ENCODE measurements around the gene ZSWIM9.

DNA sequence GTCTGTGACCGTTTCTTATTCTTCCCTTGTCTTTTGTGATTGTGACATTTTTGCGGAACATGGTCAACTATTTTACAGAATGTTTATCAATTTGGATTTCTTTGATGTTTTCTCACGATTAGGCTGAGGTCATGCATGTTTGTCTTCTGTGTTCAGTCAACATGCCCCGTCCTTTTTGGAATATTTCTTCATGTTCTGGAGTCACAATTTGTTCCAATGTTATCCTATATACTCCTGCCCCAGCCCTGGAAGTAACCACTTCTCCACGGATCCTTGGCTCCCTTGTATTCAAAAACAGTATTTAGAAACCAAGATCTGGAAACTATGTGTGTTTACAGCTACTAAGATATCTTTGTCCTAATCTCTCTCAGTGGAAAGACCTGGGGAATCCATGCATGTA is 75.6 kb downstream of the ZSWIM9 start:
- no peak for TF ChIP-seq POLR2AphosphoS5 (IDR thresholded peaks at IDR 0.05; ENCODE audit: low read depth, low read length)
- TF ChIP-seq REST (IDR thresholded peaks at IDR 0.05; ENCODE audit: insufficient read depth in 1 of 2, low read depth in 2 of 2, low read length in 2 of 2): no peak
- no peak for TF ChIP-seq TAF1 (IDR thresholded peaks at IDR 0.05; ENCODE audit: borderline replicate concordance, insufficient read depth, low read length)
- TF ChIP-seq SIN3A (IDR thresholded peaks at IDR 0.05; ENCODE audit: borderline replicate concordance, insufficient read depth, low read length): no peak

Data from PFSK-1 (cell line).